T-helper 1 cell treated with Interleukin-12 subunit alpha and Interleukin-12 subunit beta and Interleukin-4 antibody, amounts not matched to agents 30 ng/mL and 1 ng/mL, for 36 hours (primary cell): Measurements from ENCODE around the gene OSBP2. TPM values are rescaled to one million over a fixed set of nuclear protein-coding genes. Genes with fewer than 3 reads are reported as not detected.

Source experiments
- intact Hi-C: fragments of 100-400 bp; cut with micrococcal nuclease; formaldehyde crosslinking; loops from one replicate; pipeline ENCODE4 v1.15.1; 2024
- total RNA-seq: library from RNA; stranded (reverse); gene quantifications from 2 replicates; pipeline ENCODE4 v1.2.3, GENCODE V29; 2022

OSBP2 gene
- total RNA-seq, 1 donor from 2014 or later: 4.1 TPM

- intact Hi-C loops: no loop called here
These were observed 136.2 kb downstream of the OSBP2 start for GRCh38 chr22:30830907-30831306.

GRCh38 chr22:30832407-30832987, 137.8 kb downstream of the OSBP2 start:
- intact Hi-C loops: no loop called here

GRCh38 chr22:30833322-30833721, 138.6 kb downstream of the OSBP2 start:
- intact Hi-C loops: no loop called here

- intact Hi-C loops: no loop called here
These were observed 142.9 kb downstream of the OSBP2 start for GRCh38 chr22:30837531-30837930.

- intact Hi-C loops: no loop called here
These were observed 143.4 kb downstream of the OSBP2 start for GRCh38 chr22:30838111-30838510.

GRCh38 chr22:30841273-30841672, 146.6 kb downstream of the OSBP2 start:
- intact Hi-C loops: no loop called here

- intact Hi-C loops: no loop called here
These were observed 148.6 kb downstream of the OSBP2 start for GRCh38 chr22:30843245-30843644.

- intact Hi-C loops: no loop called here
These were observed 152.9 kb downstream of the OSBP2 start for GRCh38 chr22:30847583-30847982.

GRCh38 chr22:30855266-30855665, 160.6 kb downstream of the OSBP2 start:
- intact Hi-C loops: no loop called here

GRCh38 chr22:30855677-30856518, 161.2 kb downstream of the OSBP2 start:
- intact Hi-C loops: no loop called here

GRCh38 chr22:30856741-30857502, 162.2 kb downstream of the OSBP2 start:
- intact Hi-C loops: no loop called here

- intact Hi-C loops: no loop called here
These were observed 163.1 kb downstream of the OSBP2 start for GRCh38 chr22:30857791-30858190.

GRCh38 chr22:30858976-30859713, 164.5 kb downstream of the OSBP2 start:
- intact Hi-C loops: no loop called here

GRCh38 chr22:30859714-30860095, 165.0 kb downstream of the OSBP2 start:
- intact Hi-C loops: no loop called here

- intact Hi-C loops: no loop called here
These were observed 165.8 kb downstream of the OSBP2 start for GRCh38 chr22:30860176-30861105.

- intact Hi-C loops: no loop called here
These were observed 166.5 kb downstream of the OSBP2 start for GRCh38 chr22:30861131-30861530.

GRCh38 chr22:30861688-30862552, 167.2 kb downstream of the OSBP2 start:
- intact Hi-C loops: no loop called here

GRCh38 chr22:30863081-30863833, 168.6 kb downstream of the OSBP2 start:
- intact Hi-C loops: no loop called here
